GM18858 (cell line): ENCODE results near the gene PRR13.
"Not testable (repeated sequence)": the region's sequence is repeated elsewhere in the genome, so short reads cannot be mapped to it uniquely, and the experiment has no call there.

Experiments
- ATAC-seq: cut with Tn5 transposase; IDR thresholded peaks from one replicate; pipeline ENCODE4 v1.9.1; 2021; ENCODE audit not compliant: unreplicated experiment

The PRR13 gene, protein sequence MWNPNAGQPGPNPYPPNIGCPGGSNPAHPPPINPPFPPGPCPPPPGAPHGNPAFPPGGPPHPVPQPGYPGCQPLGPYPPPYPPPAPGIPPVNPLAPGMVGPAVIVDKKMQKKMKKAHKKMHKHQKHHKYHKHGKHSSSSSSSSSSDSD

DNA sequence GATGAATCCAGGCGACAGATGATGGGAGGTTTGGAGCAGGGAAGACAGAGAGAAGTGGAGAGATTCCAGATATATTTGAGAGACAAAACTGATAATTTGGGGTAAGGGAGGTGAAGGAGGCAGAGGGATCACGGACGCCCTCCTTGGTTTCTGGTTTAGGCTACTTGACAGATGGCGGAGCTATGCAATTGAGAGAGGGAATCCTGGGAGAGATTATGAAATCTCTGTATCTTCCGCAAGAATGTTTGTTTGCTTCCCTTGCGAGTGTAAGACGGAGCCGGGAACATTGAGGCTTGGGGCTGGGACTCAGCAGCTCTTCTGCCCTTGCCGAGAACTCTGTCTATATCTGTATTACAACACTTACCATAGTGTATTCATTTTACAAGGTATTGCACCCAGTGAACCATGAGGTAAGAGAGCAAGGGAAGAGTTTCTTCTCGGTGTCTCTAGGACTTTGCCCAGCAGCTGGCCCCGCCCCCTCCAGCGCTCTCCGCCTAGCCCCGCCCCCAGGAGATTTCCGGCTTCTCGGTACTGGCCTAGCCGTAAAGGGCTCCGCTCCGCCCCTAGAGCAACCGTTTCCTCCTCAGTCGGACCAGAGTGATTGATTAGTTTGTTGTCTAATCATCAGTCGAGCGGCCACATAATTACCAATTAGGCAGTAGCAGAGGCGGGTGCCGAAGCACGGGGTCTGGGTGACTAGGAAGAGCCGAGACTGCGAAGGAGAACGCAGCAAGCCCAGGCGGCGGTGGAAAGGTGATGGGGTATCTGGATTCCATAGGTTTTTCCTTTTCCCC is at the start of gene PRR13:
PRR13 (plus strand) TSS at position 695 of the 794 bp plus-strand sequence. CDS start 981 bp downstream, outside the sequence.
- peak; percentile 97 for ATAC-seq

DNA sequence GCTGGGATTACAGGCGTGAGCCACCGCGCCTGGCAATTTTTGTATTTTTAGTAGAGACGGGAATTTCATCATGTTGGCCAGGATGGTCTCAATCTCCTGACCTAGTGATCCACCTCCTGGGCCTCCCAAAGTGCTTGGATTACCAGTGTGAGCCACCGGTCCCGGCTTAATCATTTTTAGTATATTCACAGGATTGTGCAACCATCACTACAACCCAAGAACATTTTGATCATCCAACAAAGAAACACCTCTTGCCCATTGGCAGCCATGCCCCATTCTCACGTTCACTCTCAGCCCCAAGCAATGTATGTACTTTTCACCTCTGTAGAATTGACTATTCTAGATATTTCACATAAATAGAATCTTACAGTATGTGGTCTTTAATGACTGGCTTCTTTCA is 41.6 kb upstream of the PRR13 start:
- ATAC-seq: no peak

DNA sequence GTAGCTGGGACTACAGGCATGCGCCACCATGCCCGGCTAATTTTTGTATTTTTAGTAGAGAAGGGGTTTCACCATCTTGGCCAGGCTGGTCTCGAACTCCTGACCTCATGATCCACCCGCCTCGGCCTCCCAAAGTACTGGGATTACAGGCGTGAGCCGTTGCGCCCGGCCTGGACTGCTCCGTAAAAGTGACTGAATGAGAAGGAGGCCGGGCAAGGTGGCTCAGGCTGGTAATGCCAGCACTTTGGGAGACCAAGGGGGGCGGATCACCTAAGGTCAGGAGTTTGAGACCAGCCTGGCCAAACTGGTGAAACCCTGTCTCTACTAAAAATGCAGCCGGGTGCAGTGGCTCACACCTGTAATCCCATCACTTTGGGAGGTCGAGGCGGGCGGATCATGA is 39.2 kb upstream of the PRR13 start:
- not testable (repeated sequence) for ATAC-seq

DNA sequence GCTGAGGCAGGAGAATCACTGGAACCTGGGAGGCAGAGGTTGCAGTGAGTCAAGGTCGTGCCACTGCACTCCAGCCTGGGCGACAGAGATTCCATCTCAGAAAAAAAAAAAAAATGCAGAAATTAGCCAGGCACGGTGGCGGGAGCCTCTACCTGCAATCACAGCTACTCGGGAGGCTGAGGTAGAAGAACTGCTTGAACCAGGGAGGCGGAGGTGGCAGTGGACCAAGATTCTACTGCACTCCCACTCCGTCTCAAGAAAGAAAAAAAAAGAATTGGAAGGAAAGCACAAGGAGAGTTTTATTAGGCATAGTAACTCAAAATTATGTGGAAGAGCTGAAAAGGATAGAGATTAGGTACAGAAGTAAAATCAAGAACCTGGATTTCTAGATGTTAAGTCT is 38.7 kb upstream of the PRR13 start:
- no peak for ATAC-seq

DNA sequence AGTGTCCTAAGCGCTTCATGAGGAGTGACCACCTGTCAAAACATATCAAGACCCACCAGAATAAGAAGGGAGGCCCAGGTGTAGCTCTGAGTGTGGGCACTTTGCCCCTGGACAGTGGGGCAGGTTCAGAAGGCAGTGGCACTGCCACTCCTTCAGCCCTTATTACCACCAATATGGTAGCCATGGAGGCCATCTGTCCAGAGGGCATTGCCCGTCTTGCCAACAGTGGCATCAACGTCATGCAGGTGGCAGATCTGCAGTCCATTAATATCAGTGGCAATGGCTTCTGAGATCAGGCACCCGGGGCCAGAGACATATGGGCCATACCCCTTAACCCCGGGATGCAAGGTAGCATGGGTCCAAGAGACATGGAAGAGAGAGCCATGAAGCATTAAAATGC is 30.6 kb upstream of the PRR13 start:
- ATAC-seq: no peak

DNA sequence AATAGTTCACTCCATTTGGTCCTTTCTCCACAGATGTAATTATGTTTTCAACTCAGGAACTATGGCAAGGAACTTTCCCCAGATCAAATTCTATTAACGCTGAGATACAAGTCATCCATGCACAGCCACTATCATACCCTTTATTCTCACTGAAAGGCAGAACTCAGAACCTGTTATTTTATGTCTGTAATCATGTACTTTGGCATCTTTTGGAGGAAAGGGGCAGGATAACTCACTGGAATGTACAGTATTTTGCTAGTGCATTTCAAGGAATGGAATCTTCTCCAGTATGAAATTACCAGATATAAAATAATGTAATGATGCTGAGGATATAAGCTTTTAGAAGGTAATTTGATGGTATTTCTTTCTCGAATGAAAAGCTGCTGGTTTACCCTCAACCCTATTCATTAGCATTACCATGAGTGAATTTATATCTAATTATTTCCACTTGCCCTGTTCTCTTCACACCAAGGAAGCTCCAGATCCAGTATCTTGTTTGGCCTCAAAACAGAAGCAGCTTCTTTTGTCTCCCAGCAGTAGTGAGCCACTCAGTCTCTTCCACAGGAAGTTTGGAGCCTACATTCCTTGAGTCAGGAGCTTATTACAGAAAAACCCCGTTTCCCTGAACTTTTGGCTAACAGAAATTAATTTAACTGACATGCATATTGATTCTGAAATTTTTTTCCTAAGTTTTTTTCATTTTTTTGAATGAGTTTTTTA is 27.9 kb upstream of the PRR13 start:
- no peak for ATAC-seq

DNA sequence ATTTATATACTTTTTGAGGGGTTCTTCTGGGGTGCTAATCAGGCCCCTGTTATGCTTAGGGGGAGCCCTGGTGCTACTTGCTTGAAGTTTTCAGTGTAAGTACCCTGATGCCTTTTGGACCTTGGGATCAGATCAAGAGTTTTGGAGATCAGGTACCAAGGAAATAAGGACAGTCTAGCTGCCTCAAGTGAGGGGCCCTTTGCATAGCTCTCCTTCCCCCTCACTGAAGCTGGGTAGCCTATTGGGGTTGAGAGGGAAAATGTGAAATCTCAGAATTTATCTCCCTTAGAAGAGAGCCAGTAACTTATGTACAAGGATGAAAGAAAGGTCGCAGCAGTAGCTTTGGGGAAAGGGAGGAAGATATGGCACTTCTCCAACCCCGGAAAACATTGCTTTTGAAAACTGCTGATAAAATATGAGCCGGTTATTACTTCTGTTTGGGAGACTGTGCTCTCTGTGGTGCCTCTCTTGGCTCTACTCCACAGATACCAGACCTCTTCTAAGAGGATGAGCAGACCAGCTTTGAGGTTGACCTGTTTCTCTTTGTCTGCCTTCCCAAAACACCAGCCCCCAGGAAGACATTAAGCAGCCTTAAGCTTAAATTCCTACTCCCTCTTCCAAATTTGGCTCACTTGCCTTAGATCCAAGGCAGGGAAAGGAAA is 26.6 kb upstream of the PRR13 start:
- ATAC-seq: no peak

DNA sequence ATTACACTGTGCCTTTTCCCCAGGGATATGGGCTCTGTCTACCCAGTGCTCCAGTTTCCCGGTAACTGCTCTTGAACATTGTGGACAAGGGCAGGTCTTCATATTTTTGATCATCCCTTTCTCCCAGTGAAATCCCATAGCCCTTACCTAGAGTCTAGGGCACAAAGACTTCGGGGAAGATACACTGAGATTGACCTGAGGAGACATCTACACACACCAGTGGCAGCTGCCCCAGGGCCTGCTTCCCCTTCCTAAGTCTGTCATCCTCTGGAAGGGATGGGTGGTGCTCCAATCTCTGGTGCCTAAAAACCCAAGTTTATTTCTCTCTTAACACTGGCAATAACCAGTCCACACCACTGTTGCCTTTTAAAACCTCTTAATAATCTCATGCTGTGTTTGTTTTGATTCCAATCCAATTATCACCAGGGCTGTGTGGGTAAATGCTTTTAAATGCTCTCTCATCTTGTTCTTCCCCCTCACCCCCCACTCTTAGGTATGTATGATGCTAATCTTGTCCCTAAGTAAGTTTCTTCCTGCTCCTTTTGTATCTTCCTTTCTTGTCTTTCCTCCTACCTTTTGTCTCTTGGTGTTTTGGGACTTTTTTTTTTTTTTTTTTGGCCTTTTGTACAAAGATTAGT is 25.7 kb upstream of the PRR13 start:
- ATAC-seq: not testable (repeated sequence)

DNA sequence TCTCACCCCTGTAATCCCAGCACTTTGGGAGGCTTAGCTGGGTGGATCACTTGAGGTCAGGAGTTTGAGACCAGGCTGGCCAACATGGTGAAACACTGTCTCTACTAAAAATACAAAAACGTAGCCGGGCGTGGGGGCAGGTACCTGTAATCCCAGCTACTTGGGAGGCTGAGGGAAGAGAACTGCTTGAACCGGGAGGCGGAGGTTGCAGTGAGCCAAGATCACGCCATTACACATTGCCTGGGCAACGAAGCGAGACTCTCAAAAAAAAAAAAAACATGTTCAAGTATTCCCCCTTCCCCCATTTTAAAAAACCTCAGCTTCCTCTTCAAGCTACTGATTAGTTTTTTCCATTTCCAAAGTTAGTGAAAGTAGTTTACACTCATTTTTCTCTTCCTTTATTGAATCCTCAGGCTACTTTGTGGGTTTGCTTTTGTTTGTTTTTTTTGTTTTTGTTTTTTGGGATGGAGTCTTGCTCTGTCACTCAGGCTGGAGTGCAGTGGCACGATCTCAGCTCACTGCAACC is 24.2 kb upstream of the PRR13 start:
- not testable (repeated sequence) for ATAC-seq

DNA sequence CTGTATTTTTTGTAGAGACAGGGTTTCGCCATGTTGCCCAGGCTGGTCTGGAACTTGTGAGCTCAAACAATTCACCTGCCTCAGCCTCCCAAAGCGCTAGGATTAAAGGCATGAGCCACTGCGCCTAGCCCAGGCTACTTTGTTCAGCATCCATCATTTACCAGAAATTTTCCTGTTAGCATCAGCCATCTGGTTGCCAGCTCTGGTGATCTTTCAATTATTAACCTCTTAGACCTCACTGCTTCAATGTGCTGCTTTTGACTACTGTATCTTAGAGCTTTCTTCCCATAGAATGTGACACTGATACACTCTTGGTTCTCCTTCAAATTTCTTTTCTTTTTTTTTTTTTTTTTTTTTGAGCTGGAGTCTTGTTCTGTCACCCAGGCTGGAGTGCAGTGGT is 23.3 kb upstream of the PRR13 start:
- ATAC-seq: no peak

DNA sequence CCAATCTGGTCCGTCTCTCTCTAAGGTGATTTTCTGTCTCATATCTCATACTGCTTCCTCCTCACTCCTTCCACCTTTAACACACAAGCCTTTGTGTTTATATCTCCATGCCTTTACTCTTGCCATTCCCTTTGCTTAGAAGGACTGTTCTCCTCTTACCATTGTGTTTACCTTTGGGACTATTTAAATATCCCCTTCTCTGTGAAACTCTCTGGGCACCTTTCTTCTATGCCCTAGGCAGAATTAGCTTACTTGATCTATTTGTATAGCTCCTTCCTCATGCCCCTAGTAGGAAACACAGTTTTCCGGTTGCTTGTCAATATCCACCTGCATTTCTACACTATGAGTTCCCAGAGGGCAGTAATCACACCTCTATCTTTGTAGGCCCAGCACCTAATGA is 21.8 kb upstream of the PRR13 start:
- no peak for ATAC-seq

DNA sequence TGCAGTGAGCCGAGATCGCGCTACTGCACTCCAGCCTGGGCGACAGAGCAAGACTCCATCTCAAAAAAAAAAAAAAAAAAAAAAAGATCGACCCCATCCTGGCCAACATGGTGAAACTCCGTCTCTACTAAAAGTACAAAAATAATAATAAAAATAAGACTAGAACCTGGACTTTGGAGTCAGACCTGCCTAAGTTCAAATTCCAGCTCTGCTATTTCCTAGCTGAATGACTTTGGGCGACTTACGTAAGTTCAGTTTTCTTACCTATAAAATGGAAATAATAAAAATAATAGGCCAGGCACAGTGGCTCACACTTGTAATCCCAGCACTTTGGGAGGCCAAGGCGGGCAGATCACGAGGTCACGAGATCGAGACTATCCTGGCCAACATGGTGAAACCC is 19.3 kb upstream of the PRR13 start:
- not testable (repeated sequence) for ATAC-seq

DNA sequence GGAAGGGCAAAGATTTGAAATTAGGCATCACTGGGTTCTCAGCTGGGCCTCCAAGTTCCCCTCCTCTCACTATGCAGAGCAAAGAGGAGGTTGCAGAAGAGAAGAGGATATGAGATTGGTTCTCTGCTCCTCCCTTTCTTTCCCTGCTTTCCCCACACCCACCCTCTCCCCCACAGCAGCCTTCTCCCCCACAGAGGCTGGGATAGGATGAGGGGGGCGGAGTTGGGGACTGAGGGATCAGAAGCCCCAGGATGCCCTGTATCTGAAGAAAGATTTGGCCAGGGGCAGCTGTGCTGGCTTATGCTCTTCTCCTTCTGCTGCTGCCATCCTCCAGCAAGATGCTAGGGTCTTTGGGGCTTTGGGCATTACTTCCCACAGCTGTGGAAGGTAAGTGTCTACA is 17.9 kb upstream of the PRR13 start, which contains the start of gene AMHR2:
AMHR2 (plus strand) TSS at position 259 of the 400 bp plus-strand sequence; CDS start at position 339, 80 bp downstream.
- no peak for ATAC-seq

DNA sequence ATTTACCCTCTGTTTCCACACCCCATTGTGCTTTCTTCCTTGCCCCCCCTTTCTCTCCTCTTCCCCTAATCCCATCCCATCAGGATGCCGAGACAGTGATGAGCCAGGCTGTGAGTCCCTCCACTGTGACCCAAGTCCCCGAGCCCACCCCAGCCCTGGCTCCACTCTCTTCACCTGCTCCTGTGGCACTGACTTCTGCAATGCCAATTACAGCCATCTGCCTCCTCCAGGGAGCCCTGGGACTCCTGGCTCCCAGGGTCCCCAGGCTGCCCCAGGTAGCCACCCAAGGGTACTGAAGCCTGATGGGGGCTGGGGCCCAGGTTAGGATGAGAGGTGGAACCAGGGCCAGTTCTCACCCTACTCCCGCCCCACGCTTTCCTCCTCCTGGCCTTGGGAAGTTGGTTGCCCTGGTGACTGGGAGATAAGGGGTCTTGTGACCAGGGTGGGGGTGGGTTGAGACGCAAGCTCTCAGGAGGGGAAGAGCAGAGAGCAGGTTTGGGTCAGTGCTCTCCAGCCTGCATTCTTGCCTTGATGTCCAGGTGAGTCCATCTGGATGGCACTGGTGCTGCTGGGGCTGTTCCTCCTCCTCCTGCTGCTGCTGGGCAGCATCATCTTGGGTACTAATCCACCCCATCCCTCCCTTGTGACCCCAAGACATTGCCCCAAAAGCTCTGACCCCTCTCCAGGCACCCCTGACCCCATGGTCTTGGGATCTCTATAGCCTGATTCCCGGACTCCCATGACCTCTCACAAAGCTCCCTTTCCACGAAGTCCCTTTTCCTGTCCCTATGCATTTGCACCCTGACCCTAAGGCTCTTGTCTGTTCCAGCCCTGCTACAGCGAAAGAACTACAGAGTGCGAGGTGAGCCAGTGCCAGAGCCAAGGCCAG is 16.7 kb upstream of the PRR13 start:
- ATAC-seq: no peak

DNA sequence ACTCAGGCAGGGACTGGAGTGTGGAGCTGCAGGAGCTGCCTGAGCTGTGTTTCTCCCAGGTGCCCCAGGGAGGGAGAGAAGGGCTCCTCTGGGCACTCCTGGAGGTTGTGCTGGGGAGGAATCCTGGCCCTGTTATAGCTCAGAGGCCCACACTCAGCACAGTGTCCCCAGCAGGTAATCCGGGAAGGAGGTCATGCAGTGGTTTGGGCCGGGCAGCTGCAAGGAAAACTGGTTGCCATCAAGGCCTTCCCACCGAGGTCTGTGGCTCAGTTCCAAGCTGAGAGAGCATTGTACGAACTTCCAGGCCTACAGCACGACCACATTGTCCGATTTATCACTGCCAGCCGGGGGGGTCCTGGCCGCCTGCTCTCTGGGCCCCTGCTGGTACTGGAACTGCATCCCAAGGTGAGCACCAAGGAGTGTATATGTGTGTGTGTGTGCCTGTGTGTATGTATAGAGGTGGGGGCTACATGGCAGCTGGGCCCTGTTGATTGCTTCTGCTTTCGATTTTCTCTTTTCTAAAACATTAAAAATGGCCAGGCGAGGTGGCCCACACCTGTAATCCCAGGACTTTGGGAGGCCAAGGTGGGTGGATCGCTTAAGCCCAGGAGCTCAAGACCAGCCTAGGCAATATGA is 15.9 kb upstream of the PRR13 start:
- ATAC-seq: no peak

DNA sequence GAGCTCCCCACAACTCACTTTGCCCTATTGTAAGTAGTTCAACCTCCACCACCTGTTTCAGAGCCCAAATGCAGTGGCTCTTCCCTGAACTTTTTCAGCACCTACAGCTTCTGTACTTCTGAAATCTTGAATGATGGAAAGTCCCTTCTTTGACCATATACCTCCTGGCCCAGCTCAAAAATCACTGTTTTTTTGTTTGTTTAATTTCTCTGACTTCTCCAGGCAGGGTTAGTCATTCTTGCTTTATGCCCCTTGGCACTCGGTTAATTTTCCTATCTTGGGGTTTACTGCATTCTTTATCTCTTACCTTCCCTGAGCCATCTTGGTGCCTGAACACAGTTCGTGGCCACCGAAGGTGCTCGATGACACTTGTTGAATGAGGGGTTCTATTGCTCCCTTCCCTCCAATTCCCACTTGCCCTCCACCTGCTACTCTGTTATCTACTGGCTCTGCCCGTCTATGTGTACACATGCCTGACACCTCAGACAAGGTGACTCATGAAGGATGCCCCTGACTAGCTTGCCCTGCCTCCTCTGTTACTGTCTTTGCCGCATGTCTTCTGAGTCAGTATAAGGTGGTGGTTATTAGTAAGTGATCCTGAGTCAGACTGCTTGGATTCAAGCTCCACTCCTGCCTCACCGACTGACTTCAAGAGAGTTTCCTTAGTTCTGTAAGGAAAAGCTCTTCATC is 13.5 kb upstream of the PRR13 start:
- no peak for ATAC-seq

DNA sequence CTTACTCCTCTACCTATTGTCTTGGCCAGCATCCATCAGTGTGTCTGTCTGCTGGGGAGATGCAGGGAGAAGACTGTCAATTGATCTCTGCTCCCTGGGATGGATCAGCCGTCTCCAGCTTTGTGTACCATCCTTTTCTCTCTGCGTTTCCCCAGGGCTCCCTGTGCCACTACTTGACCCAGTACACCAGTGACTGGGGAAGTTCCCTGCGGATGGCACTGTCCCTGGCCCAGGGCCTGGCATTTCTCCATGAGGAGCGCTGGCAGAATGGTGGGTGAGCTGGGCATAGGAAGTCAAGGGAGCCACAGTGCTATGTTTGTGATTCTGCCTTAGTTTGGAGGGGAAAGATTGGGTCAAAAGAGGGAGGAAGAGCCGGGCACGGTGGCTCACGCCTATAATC is 12.8 kb upstream of the PRR13 start:
- ATAC-seq: no peak

DNA sequence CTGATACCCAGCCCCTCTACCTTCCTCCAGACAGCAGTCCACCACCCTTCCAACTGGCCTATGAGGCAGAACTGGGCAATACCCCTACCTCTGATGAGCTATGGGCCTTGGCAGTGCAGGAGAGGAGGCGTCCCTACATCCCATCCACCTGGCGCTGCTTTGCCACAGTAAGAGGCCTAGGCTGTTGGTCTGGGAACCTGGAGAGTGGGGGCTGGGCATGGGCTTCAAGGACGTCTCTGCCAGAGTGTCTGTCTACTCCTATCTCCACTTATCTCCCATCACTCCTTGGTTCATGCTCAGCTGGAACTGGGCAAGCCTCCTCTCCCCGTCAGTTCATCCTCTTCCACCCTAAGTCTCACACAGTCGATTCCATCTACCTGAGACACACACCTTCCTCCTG is 11.4 kb upstream of the PRR13 start:
- no peak for ATAC-seq

DNA sequence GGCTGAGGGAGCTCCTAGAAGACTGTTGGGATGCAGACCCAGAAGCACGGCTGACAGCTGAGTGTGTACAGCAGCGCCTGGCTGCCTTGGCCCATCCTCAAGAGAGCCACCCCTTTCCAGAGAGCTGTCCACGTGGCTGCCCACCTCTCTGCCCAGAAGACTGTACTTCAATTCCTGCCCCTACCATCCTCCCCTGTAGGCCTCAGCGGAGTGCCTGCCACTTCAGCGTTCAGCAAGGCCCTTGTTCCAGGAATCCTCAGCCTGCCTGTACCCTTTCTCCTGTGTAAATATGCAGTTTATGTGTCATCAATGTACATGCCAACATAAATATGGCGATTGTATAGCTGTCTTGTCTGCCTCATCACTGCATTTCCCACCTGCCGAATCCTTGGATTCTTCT is 10.3 kb upstream of the PRR13 start:
- no peak for ATAC-seq
